OCI-LY3 (cell line): ENCODE results near the gene SNX27.

Experiments
- H2AFZ ChIP-seq: fragments of 200-600, 300-600 bp; shearing (Covaris generic); 2 replicates; pipeline ENCODE4 v1.6.0; 2014; ENCODE audit warnings: antibody characterized with exemption, low read depth, low read length
- H3K27ac ChIP-seq: fragments of 200-600, 300-600 bp; sonication (generic); 2 replicates; pipeline ENCODE4 v1.5.1; 2014; ENCODE audit warnings: mild to moderate bottlenecking, low read length, moderate library complexity, mixed read lengths
- H3K27me3 ChIP-seq: fragments of 200-600, 300-600 bp; sonication (generic); 2 replicates; pipeline ENCODE4 v1.6.1; 2014; ENCODE audit warnings: low read depth, low read length, mixed read lengths
- H3K36me3 ChIP-seq: fragments of 200-600, 300-600 bp; sonication (generic); replicated peaks from 2 replicates; pipeline ENCODE3; 2014; ENCODE audit warnings: low read depth, low read length, mixed read lengths
- H3K4me1 ChIP-seq: fragments of 300-600, 200-600 bp; sonication (generic); 2 replicates; pipeline ENCODE4 v1.6.1; 2014; ENCODE audit warnings: low read length, mixed read lengths
- H3K4me2 ChIP-seq: fragments of 200-600, 300-600 bp; sonication (generic); 2 replicates; pipeline ENCODE4 v1.6.1; 2014; ENCODE audit warnings: low read length, mixed read lengths
- H3K4me3 ChIP-seq: fragments of 300-600, 200-600 bp; sonication (generic); 2 replicates; pipeline ENCODE4 v1.5.1; 2014; ENCODE audit warnings: antibody characterized with exemption, mild to moderate bottlenecking, low read length, moderate library complexity
- H3K79me2 ChIP-seq: fragments of 300-600, 200-600 bp; shearing (Covaris generic); 2 replicates; pipeline ENCODE4 v1.6.1; 2014; ENCODE audit warnings: mild to moderate bottlenecking, low read length, mixed read lengths
- H3K9ac ChIP-seq: fragments of 300-600, 200-600 bp; shearing (Covaris generic); 2 replicates; pipeline ENCODE4 v1.6.0; 2014; ENCODE audit warnings: mild to moderate bottlenecking, low read length, moderate library complexity
- H3K9me3 ChIP-seq: fragments of 200-600, 300-600 bp; shearing (Covaris generic); 2 replicates; pipeline ENCODE4 v1.6.1; 2014; ENCODE audit warnings: low read length, mixed read lengths; ENCODE audit not compliant: insufficient read depth
- H4K20me1 ChIP-seq: fragments of 200-600, 300-600 bp; sonication (generic); 2 replicates; pipeline ENCODE4 v1.6.1; 2016; ENCODE audit warnings: low read length, mixed read lengths; ENCODE audit not compliant: insufficient read depth
- EZH2phosphoT487 ChIP-seq: fragments of 200-600 bp; shearing (Covaris generic); IDR thresholded peaks from 2 replicates; pipeline ENCODE4 v1.6.1; 2018; ENCODE audit warnings: antibody characterized with exemption, mixed run types, low read depth
- TF ChIP-seq, protein P1 (sequence below): fragments of 200-600, 300-600 bp; sonication (generic); IDR thresholded peaks from 2 replicates; pipeline ENCODE4 v1.5.1; 2014; ENCODE audit warnings: antibody characterized with exemption, low read length, low read depth

The SNX27 gene

DNA sequence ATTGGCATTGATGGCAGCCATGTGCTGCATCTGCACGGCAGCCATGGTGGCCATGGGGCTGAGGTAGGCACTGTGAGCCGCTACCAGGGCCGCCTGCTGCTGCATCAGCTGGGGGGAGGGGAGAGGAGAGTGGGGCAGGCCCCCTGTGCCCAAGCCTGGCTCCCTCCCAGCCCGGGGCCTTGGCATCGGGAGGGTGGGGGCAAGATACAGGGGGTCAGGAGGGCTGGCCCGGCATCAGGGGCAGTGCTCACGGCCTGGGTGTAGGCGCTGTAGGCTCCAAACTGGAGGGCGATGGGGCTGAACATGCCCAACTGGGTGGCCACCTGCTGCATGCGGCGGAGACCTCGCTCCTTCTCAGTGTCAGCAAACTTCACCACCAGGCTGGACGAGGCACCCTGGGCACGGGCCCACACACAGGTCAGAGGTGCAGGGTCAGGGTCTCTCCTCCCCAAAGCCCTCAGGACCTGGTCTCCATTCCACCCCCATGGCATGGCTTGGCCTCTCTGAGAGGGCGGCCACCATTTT is 95.8 kb downstream of the SNX27 start:
- no peak overlapping the region for H3K4me2 ChIP-seq
- H3K36me3 ChIP-seq, result no peaks in the 10 kb centered on the region
- no peaks in the 10 kb centered on the region for H3K4me1 ChIP-seq
- TF ChIP-seq EZH2phosphoT487, result no peak
- TF ChIP-seq, protein P1, sequence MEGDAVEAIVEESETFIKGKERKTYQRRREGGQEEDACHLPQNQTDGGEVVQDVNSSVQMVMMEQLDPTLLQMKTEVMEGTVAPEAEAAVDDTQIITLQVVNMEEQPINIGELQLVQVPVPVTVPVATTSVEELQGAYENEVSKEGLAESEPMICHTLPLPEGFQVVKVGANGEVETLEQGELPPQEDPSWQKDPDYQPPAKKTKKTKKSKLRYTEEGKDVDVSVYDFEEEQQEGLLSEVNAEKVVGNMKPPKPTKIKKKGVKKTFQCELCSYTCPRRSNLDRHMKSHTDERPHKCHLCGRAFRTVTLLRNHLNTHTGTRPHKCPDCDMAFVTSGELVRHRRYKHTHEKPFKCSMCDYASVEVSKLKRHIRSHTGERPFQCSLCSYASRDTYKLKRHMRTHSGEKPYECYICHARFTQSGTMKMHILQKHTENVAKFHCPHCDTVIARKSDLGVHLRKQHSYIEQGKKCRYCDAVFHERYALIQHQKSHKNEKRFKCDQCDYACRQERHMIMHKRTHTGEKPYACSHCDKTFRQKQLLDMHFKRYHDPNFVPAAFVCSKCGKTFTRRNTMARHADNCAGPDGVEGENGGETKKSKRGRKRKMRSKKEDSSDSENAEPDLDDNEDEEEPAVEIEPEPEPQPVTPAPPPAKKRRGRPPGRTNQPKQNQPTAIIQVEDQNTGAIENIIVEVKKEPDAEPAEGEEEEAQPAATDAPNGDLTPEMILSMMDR, result no peak
- H3K9me3 ChIP-seq, result no peaks in the 10 kb centered on the region
- no peak overlapping the region for H3K4me3 ChIP-seq
- H2AFZ ChIP-seq, result no peak overlapping the region
- no peak overlapping the region for H3K27ac ChIP-seq
- no peaks in the 10 kb centered on the region for H4K20me1 ChIP-seq
- no peaks in the 10 kb centered on the region for H3K79me2 ChIP-seq
- H3K27me3 ChIP-seq, result peaks cover 5% of the 10 kb centered on the region; the same call in 1 of the 2 replicates
- H3K9ac ChIP-seq, result no peak overlapping the region

DNA sequence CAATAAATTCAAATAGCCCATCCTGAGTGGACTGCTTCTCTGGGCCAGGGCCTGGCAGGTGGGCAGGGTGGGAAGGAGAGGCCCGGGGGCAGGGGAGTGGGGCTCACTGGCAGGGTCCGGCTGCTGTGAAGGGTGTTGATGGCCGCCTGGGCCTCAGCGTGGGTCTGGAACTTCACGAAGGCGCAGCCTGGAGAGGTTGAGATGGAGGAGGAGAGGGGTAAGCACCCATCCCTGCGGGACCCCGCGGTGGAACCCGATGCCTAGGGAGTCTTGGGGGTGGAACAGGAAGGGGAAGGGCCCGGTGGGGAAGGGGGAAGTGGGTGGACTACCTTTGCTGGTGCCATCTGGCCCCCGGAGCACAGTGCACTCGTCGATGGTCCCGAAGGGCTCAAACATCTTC is 97.0 kb downstream of the SNX27 start:
- no peaks in the 10 kb centered on the region for H4K20me1 ChIP-seq
- no peaks in the 10 kb centered on the region for H3K9me3 ChIP-seq
- no peak overlapping the region for H3K27ac ChIP-seq
- no peak overlapping the region for H2AFZ ChIP-seq
- H3K27me3 ChIP-seq, result peaks cover 9% of the 10 kb centered on the region; the same call in 1 of the 2 replicates
- no peaks in the 10 kb centered on the region for H3K79me2 ChIP-seq
- no peak overlapping the region for H3K4me2 ChIP-seq
- no peak overlapping the region for H3K9ac ChIP-seq
- TF ChIP-seq, protein P1, result no peak
- no peak for TF ChIP-seq EZH2phosphoT487
- no peak overlapping the region for H3K4me3 ChIP-seq
- H3K36me3 ChIP-seq, result no peaks in the 10 kb centered on the region
- peaks cover 6% of the 10 kb centered on the region for H3K4me1 ChIP-seq

DNA sequence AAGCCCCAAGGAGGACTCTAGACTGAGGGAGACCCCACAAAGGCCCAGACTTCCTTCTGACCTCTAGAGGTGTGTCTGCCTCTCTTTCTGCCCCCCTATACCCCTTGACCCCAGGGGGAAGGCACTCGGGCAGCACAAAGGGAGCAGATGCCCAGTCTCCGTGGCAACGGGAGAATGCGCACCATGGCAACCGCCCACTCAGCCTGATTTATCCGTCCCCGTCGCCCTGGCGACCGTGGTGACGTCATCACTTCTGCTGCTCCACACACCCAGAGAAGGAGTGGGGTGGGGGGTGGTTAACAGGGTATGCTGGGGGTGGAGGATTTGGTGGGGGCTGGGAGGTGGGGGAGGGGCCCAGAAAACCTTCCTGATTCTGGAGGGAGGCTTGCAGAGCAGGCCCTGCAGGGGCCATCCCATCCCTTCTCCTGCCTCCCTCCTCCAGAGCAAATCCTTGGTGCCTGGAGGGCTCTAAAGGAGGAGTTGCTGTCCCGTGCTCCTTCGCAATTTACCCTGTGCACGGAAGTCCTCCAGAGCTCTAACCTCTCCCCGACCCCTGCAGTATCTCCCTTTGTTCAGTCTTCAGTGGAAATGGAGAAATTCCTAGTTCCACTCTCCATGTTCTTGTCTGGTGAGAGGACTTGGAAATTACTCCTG is 98.5 kb downstream of the SNX27 start:
- Histone ChIP-seq H3K36me3 (no peaks in the 10 kb centered on the region), H3K79me2 (no peaks in the 10 kb centered on the region), H4K20me1 (no peaks in the 10 kb centered on the region), H3K9ac (no peak overlapping the region), H3K27me3 (peaks cover 9% of the 10 kb centered on the region; the same call in 1 of the 2 replicates), H3K27ac (no peak overlapping the region), H2AFZ (no peak overlapping the region), H3K4me2 (no peak overlapping the region), H3K4me3 (no peak overlapping the region), H3K9me3 (no peaks in the 10 kb centered on the region), H3K4me1 (peaks cover 6% of the 10 kb centered on the region)
- TF ChIP-seq, protein P1, result no peak
- TF ChIP-seq EZH2phosphoT487, result no peak

DNA sequence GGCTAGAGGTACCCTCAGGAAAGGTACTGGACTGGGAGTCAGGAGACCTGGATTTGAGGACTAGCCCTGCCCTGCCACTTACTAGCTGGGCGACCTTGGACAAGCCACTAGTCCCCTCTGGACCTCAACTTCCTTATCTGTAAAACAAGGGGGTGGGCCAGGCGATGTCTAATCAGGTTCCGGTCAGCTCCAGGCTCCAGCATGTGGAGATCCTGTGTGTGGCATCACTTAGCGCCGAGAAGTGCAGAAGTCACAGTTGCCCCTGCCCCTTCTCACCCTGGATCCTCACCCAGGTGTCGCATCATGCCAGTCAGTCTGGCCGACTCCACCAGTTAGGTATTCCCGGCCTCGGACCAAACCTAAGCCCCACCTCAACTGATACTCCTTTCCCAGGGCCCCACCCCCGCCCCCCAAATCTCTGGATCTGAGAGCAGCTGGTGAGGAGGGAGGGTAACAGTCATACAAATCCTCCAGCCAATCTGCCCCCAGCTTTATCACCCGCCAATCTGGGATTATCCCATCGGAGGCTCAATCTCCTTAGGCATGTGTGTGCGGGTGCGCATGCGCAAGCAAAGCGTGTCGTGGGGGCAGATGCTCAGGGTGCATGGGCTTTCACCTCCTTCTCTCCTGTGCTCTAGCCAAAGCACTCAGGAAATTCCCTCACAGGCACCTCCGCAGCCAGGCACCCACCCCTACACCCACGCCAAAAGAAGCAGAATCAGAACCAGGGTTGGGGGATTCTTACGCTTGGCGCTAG is 99.4 kb downstream of the SNX27 start:
- peaks cover 6% of the 10 kb centered on the region for H3K4me1 ChIP-seq

More for the DNA sequence above, 99.4 kb downstream of the SNX27 start:
- no peak overlapping the region for H3K4me3 ChIP-seq
- peaks cover 17% of the 10 kb centered on the region; the same call in 1 of the 2 replicates for H3K27me3 ChIP-seq
- H3K36me3 ChIP-seq, result no peaks in the 10 kb centered on the region
- no peak overlapping the region for H3K9ac ChIP-seq
- H3K9me3 ChIP-seq, result no peaks in the 10 kb centered on the region
- H2AFZ ChIP-seq, result no peak overlapping the region
- H3K4me2 ChIP-seq, result no peak overlapping the region
- TF ChIP-seq EZH2phosphoT487, result no peak
- TF ChIP-seq, protein P1, result no peak
- H3K27ac ChIP-seq, result no peak overlapping the region
- H3K79me2 ChIP-seq, result no peaks in the 10 kb centered on the region
- H4K20me1 ChIP-seq, result no peaks in the 10 kb centered on the region
